Activated CD8-positive, alpha-beta memory T cell treated with anti-CD3 and anti-CD28 coated beads, Interleukin-2, amount 50 U/mL, for 1 hour (primary cell): ENCODE results near the gene LYPD6B.

ENCODE experiments used
- DNase-seq: peaks from one replicate; pipeline ENCODE4 v3.0.0-alpha.2; 2020; ENCODE audit errors: extremely low read depth

Gene LYPD6B

DNA sequence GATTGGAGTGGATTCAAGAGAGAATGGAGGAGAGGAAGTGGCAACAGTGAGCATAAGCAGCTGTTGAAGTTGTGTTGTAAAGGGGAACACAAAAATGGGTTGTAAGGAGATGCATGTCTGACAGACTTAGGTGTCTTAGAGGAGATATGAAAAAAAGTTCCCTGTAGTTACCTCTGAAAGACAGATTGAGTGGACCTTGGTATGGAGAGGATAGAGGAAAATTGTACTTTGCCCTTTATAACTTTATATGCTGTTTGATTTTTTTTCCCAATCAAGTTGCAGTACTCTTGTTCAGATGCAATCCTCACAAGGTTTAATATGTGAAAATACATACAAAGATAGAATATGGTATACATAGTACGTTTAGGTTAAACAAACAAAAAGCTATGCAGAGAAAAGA lies 73.6 kb downstream of the LYPD6B start:
- DNase-seq, result no peak

DNA sequence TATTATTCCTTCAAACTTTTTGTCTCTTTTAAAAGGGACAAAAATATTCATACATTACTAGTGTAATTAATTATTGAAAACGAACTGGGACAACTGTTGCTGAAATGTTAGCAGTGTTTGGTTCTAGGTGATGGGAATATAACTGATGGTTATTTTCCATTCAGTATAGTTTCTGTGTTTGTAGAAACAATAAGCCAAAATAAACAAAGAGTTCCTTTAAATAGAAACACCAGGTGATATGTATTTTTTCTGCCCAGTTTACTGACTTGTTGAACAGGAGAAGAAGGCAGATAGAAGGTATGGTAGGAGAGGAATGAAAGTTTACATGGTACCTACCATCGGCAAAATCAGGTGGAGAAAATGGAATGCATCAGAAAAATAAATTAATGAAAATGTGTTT lies 74.2 kb downstream of the LYPD6B start:
- DNase-seq, result no peak

DNA sequence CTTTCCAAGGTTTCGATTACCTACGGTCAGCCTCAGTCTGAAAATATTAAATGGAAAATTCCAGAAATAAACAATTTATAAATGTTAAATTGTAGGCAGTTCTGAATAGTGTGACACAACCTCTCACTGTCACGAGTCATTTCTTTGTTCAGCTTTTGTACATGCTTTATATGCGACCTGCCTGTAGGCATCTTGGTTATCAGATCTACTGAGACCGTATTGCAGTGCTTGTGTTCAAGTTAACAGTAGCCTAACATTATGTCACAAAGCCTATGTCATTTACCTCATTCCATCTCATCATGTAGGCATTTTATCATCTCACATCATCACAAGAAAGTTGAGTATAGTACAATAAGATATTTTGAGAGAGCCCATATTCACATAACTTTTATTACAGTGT lies 77.3 kb downstream of the LYPD6B start:
- no peak for DNase-seq

DNA sequence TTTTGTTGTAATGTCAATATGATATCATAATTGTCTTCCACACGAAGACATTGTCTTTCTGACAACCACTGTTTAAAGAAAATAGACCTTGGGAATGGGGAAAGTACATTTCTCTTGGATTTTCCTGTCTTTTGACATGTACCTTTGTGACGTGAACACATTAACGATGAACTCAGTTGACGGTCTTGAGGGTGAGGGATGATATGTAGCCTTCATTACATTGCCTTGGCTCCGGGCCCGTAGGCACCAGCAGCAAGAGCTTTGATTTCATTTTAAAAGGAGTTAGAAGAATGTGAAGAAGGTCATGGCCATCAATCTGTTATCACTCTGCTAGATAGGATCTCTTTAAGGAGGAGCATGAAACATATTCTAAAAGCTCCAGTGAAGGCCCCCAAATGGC lies 80.9 kb downstream of the LYPD6B start:
- no peak for DNase-seq

DNA sequence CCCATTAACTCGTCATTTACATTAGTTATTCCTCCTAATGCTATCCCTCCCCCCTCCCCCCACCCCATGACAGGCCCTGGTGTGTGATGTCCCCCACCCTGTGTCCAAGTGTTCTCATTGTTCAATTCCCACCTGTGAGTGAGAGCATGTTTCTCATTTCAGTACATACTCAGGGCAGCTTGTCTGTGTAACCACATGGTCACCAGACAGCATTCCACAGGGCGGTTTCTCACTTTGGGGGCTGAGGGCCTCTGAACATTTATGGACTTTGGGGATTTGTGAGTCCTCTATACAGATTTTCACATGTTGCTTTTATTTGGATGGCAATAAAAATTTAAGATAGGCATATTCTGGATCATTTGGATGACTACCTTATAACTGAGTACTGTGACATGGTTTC lies 84.0 kb downstream of the LYPD6B start:
- DNase-seq, result no peak

DNA sequence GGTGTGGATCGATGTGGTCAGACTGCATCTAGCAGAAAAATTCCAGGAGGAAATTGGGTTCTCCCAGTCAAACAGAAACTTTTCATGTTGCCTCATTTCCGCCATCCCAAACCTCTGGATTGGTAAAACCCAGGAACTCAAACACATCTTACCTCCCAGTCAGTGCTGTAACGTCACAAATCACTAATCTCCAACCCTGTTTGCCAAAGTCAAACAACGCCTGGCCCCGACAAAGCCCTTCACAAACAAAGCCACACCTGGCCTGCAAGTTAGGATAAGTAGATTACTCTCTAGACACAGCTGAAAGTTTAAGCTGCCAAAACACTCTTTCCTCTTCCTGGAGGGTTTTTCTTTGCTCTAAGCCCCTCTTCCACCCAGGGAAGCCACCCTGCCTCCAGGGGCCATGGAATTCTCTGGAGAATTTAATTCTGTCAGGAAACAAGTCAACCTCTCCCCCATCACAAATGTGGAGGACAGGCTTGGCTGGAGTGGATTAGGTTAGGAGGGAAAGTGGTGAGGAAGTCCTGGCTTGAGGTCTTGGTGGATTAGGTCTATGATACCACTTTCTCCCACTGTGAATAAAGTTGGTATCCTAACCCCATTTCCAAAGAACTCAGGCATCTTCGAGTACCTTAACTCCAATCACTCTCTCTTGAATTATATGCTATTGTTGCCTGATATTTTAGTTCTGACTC lies 86.7 kb downstream of the LYPD6B start:
- no peak for DNase-seq

DNA sequence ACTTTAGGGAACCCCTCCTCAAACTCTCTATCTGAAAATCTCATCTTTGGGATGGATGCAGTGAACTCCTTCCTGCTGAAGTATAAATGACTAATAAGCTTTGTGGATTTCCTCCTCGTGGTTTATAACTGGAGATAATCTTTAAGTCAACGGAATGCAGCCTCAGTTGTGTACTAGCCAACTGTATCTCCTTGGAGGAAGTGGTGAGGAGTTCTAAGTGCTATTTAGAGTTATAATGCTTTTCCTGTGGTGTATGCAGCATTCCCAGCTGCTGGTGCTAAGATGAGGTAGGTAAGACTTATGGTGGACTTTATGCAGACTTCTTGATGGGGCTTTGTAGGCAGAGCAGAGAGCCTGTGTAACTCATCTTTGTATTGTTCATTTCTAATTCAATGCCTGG lies 90.9 kb downstream of the LYPD6B start:
- no peak for DNase-seq

DNA sequence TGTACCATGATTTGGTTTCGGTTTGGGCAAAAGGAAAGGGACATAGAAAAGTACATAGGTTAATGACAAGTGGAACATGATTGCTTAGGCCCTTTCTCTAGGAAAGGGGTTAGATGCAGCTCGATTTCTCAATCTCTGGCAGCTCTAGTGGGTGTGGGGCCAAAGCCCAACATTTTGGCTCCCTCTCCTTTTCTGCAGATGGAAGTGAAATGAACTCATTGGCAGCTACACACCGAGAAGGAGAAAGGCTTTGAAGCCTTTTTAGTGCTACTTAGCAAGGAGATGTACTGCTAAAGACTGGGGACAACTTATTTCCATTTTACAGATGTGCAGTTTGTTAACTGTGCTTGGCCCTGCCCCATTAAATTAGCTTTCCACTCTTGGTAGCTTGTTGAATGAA lies 93.8 kb downstream of the LYPD6B start:
- DNase-seq, result no peak

DNA sequence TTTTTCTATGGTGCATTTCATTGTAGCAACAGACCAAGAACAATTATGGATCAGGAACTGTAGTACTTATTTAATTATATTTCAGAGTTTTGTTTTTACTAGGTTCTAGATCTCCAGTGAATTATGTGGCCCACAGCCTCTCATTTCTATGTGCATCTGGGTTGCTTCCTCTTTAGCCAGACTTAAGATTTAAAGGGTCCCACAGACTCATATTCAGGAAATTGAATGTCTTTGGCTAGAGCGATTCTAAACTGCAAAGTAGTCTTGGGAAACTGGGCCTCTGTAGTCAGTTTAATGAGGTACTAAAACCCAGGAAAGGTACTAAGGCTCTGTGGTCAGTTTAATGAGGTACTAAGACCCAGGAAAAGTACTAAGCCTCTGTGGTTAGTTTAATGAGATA lies 94.4 kb downstream of the LYPD6B start:
- DNase-seq, result no peak

DNA sequence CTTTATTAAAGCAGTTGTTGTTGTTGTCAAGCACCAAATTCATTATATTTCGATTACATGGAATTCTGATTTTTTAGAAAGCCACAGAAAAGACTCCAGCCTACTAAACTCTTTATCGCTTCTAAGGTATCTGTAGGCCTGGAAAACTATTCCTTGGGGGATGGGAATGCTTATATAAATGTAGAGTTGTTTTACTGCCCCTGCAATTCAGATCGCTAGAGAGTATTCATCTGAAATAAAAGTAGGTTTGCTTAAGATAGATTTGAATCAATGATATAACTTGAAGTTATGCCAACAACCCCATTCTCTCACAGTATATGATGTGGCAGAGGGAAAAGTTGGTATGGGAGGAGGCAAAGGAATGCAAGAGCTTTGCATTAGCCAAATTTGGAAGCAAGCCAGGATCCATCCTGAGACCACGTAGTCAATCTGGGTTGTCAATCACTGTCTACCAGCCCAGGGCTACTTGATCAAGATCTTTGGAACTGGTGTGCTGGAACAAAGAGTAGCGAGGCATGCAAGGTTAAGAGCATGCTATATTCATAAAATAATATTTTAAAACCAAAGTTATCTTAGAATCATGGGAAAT lies 95.9 kb downstream of the LYPD6B start:
- DNase-seq, result no peak

DNA sequence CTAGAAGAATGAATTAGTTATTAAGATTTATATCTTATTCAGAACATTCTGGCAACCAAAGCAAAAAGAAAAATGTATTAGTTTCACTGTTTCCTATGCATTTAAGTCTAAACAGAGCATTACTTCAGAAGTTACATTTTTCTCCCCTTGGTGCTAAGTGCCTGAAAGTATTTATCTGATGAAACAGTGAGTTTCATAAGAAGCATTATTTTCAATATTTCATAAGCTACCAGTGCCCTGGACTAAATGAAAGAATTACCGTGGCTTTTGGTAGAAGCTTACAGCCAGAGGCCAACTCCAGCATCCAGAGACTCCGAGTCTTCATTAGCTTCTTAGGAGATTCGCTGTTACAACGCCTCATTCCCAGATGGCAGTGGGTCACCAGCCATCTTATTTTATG lies 97.6 kb downstream of the LYPD6B start:
- DNase-seq, result no peak

DNA sequence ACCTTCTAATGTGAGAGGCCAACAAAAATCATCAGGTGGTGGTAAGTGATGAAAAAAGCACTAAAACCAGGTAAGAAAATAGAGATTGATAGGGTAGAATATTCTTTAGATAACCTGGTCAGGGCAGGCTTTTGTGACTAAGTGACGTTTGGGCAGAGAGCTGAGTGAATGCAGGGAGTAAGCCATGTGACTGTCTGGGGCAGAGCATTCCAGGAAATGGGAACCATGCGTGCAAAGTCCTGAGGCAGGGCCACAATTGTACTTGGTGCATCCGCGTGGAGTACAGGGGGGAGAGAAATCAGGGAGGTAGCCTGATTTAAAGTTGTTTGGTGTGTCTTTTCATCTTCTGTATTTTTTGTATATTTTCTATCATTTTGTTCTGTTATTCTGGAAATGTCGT lies 102.5 kb downstream of the LYPD6B start:
- no peak for DNase-seq

DNA sequence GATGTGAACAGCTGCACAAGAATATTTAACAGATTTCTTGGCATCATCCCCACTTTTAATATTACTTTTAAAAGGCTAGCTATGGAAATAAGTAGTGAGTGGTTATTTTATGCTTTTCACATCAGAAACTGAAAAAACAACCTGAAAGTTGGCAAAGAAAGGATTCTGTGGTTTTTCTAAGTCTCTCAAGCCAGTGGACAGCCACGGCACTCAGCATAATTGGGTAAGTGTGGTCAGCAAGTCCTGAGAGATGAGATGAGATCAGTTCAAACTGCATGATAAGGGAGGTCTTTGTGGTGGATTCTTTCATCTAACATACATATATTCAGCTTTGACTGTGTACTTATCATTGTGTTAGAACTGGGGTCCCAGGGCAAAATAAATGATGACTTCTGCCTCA lies 105.2 kb downstream of the LYPD6B start:
- no peak for DNase-seq

DNA sequence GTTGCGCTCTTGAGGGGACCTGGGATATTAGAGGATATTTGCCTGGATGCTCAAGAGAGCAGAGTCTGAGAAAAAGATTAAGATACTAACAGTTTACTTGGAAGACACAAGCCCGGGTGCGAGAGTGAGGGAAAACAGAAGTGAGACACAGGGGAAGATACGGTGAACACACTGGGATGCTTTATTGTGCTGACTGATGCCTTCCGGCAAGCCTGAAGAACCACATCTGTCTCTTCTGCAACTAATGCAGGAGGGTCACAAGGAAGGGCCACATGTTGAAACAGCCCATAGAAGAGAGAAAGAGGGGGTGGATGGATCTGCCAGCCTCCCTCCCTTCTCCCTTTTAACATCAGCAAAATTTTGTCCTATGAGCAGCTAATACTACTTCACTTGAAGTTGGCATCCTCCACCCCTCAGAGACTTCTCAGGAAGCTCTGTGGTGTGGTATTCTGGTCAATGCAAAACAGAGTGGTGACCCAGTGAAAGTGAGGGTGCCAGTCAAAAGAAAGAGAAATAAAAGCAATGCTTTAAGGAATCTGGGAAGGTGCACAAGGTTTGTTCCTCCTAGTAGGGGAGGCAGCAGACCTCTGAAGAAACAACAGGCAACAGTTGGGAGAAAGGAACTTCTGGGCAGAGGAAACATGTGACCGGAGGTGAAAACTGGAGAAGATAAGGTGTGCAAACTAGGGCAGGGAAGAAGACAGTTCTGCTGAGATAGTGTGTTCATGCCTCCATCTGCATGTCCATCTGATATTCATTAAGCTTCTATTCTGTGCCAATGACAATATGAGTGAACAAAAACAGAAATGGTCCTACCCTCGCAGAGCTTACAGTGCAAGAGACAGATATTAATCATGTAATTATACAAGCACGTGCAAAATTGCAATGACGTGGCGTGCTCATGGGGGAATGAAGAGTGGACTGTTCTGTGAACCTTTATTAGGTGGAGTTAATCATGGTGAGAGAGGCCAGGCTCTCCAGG lies 107.1 kb downstream of the LYPD6B start:
- no peak for DNase-seq

DNA sequence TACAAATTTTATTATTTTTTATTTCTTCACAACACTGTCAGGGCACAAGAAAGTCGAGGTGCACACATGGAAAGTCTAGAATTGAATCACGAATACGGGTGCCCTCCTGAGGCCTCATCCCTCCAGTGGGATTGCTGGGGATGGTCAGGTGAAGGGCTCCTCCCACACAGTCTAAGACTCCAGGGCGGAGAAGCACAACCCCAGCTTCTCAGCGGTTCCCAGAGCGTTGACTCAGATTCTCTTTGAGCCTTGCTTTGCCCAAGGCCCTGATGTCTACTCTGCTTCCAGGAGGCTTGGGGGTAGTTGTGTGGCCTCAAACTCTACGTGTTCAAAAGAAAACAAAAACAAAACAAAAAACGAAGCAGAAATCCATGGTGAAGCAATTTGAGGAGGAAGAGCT lies 108.4 kb downstream of the LYPD6B start:
- no peak for DNase-seq

DNA sequence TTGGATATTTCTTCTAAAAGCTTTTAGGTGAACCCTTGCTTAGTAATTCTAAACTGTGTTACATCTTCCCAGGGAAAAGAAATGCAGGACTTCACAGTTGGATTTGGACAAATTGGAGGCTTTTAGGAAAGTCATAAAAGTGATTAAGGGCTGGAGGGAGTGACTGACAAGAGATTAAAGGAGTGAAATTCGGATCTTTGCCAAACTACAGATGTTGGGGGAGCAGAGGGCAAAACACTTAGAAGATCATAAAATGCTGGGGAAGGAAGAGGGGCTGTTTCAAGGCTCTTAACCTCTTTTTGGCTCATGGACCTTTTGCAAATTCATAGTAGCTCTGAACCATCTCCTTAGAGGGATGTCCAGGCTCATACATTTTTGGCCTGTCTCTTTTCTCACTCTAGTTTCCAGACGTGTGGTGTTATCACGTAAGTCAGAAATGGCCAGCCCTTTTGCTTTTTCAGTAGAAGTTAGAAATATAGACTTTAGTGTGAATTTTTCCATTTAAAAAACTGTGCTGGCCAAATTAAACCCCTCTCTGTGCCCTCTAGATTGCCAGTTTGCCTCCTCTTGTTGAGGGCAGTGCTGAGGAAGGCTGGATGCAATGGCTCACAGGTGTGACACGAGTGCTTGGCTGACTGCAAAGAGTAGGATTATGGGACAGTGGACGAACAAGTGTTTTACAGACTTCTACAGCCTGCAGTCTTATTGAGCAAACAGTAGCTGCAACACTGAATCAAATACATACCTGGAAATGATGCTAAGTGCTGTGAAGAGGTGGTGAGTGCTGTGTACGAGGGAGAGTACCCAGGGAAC lies 109.9 kb downstream of the LYPD6B start:
- no peak for DNase-seq

DNA sequence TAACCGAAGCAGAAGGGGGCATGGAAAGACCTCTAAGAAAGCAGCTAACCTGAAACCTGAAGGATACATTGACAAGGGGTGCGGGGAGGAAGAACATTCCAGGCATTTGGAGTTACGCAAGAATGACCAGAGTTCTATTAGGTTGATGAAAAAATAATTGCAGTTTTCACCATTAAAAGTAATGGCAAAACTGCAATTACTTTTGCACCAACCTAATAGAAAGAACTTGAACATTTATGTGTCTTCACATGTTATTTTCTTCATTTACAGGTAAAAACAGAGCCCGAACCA lies 110.5 kb downstream of the LYPD6B start:
- no peak for DNase-seq

DNA sequence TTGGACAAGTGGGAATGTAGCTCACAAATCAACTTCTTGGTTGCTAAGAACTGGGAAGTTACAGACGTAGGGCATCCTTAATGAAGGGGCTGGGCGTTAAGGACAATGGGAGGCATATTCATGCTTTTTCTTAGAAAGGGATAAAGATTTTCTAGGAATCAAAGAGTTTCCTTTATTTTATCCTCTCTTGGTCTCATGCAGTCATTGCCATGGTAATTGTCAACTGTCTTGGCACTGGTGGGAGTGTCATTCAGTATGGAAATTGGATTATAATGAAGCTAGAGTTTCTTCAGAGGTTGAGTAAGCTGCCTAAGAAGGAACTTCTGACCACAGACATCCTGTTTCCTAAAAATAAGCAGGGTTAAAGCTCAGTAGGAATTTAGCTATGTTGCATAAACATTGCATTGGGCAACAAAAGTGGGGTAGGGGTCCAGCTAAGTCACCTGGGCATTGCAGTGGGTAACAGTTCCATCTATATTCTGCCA lies 114.0 kb downstream of the LYPD6B start:
- DNase-seq, result no peak

DNA sequence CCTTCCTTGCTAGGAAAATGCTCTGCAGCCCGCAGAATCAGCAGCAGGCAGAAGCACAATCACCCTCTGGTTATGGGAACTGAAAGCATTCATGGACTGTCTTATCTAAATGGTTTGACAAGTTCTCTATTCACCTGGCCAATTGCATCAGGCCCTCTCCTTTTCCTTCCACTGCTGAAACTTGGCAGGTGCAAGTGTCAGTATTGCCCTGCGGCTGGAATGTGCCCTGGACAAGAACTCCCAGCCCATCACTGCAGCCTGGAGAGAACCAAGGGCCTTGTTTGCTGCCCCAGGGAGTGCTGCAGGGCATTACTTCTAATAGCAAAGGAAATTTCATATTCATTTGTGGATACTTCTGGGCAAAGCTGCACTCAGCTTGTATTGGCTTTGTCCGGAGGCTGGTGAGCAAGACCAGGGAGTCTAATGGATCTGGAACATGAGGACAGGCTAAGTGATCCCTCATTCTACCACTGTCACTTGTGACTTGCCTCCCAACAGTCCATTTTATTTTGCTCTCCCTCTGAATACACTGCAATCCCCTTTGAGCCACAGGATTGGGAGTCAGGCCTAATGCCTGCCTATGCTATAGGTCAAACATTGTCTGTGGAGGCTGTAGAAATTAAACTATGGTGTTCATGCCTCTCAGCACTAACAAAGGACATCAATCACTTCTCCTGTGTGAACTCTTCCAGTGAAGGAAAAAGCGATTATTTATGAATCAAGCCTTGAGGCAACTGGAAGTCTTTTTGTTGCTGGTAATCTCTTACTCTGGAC lies 116.9 kb downstream of the LYPD6B start:
- no peak for DNase-seq

DNA sequence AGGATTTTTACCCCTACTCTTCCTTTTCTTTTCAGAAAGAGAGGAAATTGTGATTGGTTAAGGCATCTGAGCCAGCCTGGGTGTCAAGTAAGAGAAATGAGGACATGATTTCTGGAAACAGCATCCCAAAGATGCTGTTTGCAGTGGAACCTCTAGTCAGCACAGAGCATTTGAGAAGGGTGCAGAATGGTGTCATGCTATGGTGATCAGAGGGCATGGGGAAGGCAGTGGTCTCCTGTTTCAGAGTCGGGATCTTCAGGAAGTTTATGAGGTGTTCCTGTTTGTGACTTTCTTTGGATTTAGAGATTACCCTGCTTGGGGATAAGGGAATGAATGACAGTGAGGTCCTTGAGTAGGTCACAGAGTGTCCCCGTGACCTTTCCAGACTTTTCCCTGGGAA lies 117.5 kb downstream of the LYPD6B start:
- no peak for DNase-seq
